HG02763 (cell line): ENCODE results near the gene OR5K1.

Experiments used
- ATAC-seq: cut with Tn5 transposase; IDR thresholded peaks from one replicate; pipeline ENCODE4 v1.9.1; 2021; ENCODE audit warnings: mild to moderate bottlenecking, moderate library complexity; ENCODE audit not compliant: unreplicated experiment

OR5K1 gene

DNA sequence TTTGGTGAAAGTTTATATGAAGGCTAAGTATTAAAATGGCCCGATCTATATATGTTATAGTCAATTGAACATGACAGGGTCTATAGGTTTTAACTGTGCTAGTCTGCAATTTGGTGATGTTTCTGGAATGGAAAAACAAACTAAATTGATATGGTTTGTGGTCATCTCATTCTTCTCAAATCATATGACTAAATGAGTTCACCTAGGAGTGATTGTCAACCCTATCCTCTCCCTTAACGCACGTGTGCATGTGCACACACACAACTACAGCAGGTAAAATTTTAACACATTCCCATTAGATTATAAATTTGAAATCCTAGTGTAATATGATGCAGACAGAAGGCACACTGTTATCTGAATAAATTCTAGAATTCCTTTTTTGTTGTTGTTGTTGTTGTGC is 50.7 kb downstream of the OR5K1 start:
- ATAC-seq: no peak

DNA sequence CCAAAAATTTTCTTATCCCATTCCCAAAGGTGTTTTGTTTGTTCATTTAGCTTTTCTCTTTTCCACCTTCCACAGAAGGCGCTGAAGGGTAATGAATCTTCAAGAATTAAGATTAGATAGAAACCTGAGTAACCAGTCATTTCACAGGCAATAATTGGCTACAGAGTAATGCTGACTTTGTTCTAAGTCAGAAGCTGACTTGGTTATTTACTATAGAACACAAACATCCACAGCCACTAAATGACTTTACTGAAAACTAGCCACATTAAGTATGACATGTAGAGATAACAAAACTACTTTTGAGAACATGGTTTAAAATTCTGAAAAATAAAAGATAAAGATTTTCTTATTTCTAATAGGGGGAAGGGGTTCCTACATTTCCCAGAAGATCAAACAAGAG is 51.9 kb downstream of the OR5K1 start:
- no peak for ATAC-seq

DNA sequence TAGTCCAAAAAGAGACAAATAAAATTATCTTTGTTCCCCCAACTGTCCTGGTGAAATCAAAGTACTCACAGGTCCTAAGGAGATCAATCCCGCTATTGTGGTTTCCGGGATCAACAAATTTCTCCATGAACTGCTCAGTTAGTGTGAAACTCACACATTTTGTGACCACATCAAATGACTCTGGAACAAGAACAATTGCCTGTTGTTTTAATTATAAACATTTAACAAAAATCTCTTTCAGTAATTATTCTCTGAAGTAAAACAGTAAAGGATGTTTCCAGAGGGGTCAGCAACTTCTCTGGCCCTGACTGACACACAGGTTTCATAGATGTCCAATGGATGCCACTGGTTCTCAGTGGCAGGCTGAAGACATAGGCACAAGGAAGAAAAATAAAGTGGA is 55.8 kb downstream of the OR5K1 start:
- no peak for ATAC-seq

- ATAC-seq: no peak
Observed at GRCh38 chr3:98519351-98519750, 56.4 kb downstream of the OR5K1 start.

GRCh38 chr3:98521897-98522543 is 59.0 kb downstream of the OR5K1 start:
- peak; percentile 35 for ATAC-seq
